GM18505 (cell line): ENCODE results near the gene SHH.

Experiments
- ATAC-seq: cut with Tn5 transposase; IDR thresholded peaks from one replicate; pipeline ENCODE4 v1.9.1; 2021; ENCODE audit not compliant: unreplicated experiment
- POLR2A ChIP-seq: IDR thresholded peaks from 4 replicates; pipeline ENCODE4 v1.6.1; 2011; ENCODE audit warnings: borderline replicate concordance; ENCODE audit not compliant: insufficient read depth, insufficient read length; ENCODE audit errors: extremely low read depth

The SHH gene

GRCh38 chr7:155803418-155804376 is 8.6 kb downstream of the SHH start:
- TF ChIP-seq POLR2A: no peak
- no peak for ATAC-seq

GRCh38 chr7:155802906-155803417 is 9.3 kb downstream of the SHH start:
- no peak for ATAC-seq
- no peak for TF ChIP-seq POLR2A

GRCh38 chr7:155802291-155802690 is 10.0 kb downstream of the SHH start:
- no peak for TF ChIP-seq POLR2A
- ATAC-seq: no peak

DNA sequence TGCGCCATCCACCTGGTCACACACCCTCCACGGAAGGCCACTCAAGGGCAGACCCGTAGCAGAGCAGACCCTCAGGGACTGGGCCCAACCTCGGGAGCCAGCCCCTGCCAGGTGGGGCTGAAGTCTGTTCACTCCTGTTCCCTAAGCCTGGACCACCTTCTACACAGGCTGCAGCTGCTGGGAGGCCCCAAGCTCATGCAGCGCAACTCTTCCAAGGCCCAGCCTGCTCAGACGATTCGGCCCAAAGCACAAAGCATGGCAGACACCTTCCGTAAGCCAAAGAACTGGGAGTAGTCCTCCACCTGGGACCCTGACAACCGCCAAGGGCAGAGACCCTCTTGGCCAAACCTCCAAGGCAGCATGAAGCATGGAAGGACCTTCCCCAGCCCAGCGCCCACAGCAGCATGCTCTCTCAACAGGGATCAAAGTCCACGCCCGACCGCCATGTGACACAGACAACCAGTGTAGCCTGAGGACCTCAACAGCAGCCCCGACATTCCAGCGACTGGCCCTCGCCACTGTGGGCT is 11.5 kb downstream of the SHH start:
- no peak for ATAC-seq
- TF ChIP-seq POLR2A: no peak

DNA sequence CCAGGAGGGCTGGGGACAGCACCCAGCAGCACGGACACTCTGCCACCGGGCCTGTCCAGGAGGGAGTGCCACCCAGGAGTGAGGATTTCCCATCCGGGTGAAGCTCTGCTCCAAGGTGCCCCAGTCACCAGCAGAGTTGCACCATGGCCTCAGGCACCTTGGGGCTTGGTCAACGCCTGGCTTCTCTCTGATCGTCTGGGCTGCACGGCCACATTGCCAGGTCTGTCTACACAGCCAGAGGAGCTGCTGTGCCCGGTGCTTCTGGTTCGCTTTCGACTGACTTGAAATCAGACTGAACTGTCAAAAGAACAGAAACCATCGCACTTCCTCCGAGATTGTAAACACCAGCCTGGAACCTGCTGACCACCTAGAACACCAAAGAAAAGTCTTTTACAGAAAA is 12.0 kb downstream of the SHH start:
- no peak for ATAC-seq

GRCh38 chr7:155799514-155799913 is 12.7 kb downstream of the SHH start:
- TF ChIP-seq POLR2A: no peak
- no peak for ATAC-seq

More for the DNA sequence above, 12.0 kb downstream of the SHH start:
- no peak for TF ChIP-seq POLR2A

DNA sequence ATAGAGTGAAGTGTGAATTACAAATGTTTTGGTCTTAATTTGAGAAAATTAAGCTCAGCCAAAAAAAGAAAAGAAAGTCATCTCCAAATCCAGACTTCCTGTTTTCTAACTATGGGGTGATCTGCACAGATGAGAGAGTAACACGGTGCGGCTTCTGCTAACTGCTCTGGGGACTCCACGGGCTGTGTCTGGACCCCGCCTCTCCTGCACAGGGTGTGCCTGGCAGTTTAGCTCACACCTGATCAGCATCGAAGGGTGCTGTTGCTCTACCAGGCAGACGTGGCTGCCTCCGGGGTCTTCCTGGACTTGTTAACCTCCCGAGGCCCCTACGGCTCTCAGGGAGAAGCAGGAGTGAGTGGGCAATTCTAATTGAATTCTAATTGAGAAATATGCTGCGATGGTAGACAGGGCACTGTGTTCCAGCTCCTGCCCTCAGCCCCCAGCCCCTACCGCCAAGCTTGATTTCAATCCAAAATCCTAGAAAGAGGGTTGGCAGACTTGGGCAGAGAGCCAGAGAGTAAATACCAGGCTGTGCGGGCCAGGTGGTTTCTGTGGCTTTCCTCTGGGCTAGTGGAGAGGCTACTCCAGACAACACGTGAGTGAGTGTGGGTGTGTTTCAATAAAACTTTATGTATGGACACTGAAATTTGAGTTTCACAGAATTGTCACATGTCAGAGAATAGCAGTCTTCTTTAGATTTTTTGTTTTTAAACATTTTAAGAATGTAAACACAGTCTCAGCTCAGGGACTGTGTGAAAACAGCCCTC is 13.4 kb downstream of the SHH start:
- TF ChIP-seq POLR2A: no peak
- no peak for ATAC-seq

DNA sequence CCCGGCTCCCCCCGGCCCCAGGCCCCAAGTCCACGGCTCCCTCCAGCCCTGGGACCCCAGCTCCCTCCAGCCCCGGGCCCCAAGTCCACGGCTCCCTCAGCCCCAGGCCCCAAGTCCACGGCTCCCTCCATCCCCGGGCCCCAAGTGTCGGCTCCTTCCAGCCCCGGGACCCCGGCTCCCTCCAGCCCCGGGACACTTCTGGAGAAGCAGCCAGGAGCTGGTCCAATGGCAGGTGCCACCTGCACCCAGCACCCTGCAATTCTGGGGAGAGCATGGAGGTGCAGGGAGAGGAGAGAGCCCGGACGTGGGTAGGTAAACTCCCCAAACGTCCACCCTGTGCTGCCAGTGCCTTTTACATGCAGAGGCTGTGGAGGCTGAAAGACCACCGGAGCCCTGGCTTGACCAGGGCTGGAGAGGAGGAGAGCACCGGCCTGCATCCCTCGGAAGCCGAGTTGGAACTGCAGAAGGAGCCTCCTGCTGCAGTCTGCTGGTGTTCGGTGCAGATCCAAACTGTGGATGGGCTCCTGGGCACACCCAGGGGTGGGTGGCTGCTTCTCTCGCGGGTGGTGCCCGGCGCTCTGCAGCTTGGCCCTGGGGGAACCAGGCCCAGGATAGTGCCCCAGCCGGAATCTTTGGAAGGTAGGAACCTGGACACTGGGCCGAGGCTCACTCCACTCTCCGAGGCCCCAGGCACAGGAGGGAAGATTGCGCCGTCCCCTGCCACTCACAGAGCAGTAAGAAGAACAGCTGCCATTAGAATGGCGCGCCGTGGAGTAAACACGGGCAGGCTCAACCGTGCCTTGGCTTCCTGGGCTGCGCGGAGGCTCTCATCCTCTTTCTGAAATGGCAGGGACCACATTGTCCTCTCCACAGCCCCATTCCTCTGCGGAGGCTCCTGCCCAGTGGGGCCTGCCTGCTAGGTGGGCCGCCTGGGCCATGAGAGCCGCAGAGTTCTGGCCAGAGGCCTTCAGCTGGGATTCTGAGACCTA is 14.7 kb downstream of the SHH start:
- TF ChIP-seq POLR2A: no peak
- ATAC-seq: no peak

- no peak for TF ChIP-seq POLR2A
- no peak for ATAC-seq
Measured at GRCh38 chr7:155796381-155797261, 15.6 kb downstream of the SHH start.

DNA sequence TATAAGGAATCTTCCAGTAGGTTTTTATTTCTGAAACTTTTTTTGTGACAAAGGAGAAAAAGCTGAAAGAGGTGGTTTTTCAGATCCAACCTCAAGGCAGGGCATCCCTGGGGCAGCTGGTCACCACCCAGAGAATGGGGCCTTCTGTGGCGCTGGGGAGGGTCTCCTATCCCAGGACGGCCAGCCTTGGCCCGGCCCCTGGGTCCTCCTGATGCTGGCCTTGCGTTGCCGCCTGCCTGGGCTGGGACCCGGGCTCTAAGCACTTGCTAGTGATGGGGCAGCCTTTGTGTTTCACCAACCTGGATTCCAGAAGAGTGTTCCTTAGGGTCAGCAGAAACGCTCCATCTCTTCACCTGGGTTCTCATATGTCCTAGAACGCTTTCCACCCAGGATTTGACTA is 16.3 kb downstream of the SHH start:
- no peak for ATAC-seq
- no peak for TF ChIP-seq POLR2A

GRCh38 chr7:155795401-155795800 is 16.9 kb downstream of the SHH start:
- no peak for TF ChIP-seq POLR2A
- ATAC-seq: no peak

- ATAC-seq: no peak
- TF ChIP-seq POLR2A: no peak
Measured at GRCh38 chr7:155794196-155794595, 18.1 kb downstream of the SHH start.

DNA sequence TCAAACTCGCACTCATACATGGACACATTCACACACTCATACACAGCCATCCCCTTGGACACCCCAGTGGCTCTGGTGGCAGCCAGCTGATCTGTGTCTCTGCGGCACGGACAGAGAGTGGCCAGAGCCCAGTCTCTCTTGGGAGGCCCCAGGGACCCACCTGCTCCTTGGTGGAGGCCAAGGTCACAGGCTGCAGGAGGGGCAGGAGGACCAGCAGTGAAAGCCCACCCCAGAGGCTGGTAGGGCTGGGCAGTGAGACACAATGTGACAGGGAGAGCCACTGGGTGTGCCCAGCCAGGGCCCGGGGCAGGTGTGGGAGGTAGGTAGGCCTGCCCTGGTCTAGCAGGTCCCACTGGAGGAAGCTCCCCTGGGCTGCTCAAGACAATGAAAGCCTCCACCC is 18.5 kb downstream of the SHH start:
- ATAC-seq: no peak
- TF ChIP-seq POLR2A: no peak
